Endodermal cell (in vitro differentiated cells): Measurements from ENCODE around the gene FARP2. TPM values are rescaled to one million over a fixed set of nuclear protein-coding genes. Genes with fewer than 3 reads are reported as not detected.
"Not testable (repeated sequence)": the region's sequence is repeated elsewhere in the genome, so short reads cannot be mapped to it uniquely, and the experiment has no call there.

ENCODE experiments used
- DNase-seq: peaks from one replicate; pipeline ENCODE4 v3.0.0-alpha.2; 2017
- H3K27ac ChIP-seq: 2 replicates; pipeline ENCODE4 v1.5.1; 2013; ENCODE audit warnings: mild to moderate bottlenecking, low read depth, low read length, moderate library complexity
- H3K27me3 ChIP-seq: 2 replicates; pipeline ENCODE4 v1.6.1; 2013; ENCODE audit warnings: mild to moderate bottlenecking, low read length, moderate library complexity; ENCODE audit not compliant: insufficient read depth, control insufficient read depth, poor library complexity, severe bottlenecking
- H3K36me3 ChIP-seq: 2 replicates; pipeline ENCODE4 v1.7.0; 2013; ENCODE audit warnings: mild to moderate bottlenecking, low read length, moderate library complexity; ENCODE audit not compliant: control insufficient read depth, insufficient read depth
- H3K4me1 ChIP-seq: one replicate; pipeline ENCODE4 v1.7.0; 2013; ENCODE audit warnings: low read length; ENCODE audit not compliant: control insufficient read depth, insufficient read depth
- H3K4me3 ChIP-seq: 2 replicates; pipeline ENCODE4 v1.5.1; 2013; ENCODE audit warnings: mild to moderate bottlenecking, low read length, moderate library complexity
- H3K9ac ChIP-seq: 2 replicates; pipeline ENCODE4 v1.6.1; 2013; ENCODE audit warnings: mild to moderate bottlenecking, low read length, moderate library complexity; ENCODE audit not compliant: poor library complexity, severe bottlenecking; ENCODE audit errors: extremely low read depth
- H3K9me3 ChIP-seq: 2 replicates; pipeline ENCODE4 v1.6.1; 2013; ENCODE audit warnings: mild to moderate bottlenecking, low read length, moderate library complexity; ENCODE audit not compliant: control insufficient read depth
- H3K27ac Mint-ChIP-seq: 2 replicates; pipeline ENCODE4 v1.8.0; 2020; ENCODE audit warnings: mixed read lengths
- H3K27me3 Mint-ChIP-seq: 2 replicates; pipeline ENCODE4 v1.8.0; 2021; ENCODE audit warnings: mild to moderate bottlenecking, mixed read lengths; ENCODE audit not compliant: insufficient read depth
- H3K36me3 Mint-ChIP-seq: 2 replicates; pipeline ENCODE4 v1.8.0; 2020; ENCODE audit warnings: low read depth, mixed read lengths
- H3K4me1 Mint-ChIP-seq: 2 replicates; pipeline ENCODE4 v1.8.0; 2020; ENCODE audit warnings: mixed read lengths
- H3K4me3 Mint-ChIP-seq: 2 replicates; pipeline ENCODE4 v1.8.0; 2020; ENCODE audit warnings: mild to moderate bottlenecking, moderate library complexity, mixed read lengths
- H3K9me3 Mint-ChIP-seq: 2 replicates; pipeline ENCODE4 v1.8.0; 2020; ENCODE audit warnings: mild to moderate bottlenecking, mixed read lengths
- WGBS, 2 experiments: methylation state at CpG; one replicate each; pipeline versions ENCODE4 v1.1.5 to v1.1.7; 2013; ENCODE audit warnings: missing lambda C conversion rate in 2 of 2, mixed read lengths in 1 of 2; ENCODE audit not compliant: insufficient coverage in 1 of 2, insufficient read length in 1 of 2; 5-methylcytosine and 5-hydroxymethylcytosine counted together
- total RNA-seq, 2 donors: library from RNA; stranded (reverse); fragmentation: NEBNext Ultra II Directional in 1 of 2; extraction: Animal tissue kit (Norgen Biotek cat#: 25700) in 1 of 2; gene quantifications; 2 replicates in 1 of 2; 3 replicates in 1 of 2; pipeline ENCODE4 v1.2.1, GENCODE V29; 2021
- TF ChIP-seq, protein P1 (sequence below): fragments of 200-600 bp; sonication (generic); conservative IDR thresholded peaks from 2 replicates; pipeline ENCODE4 v1.5.0; 2021; ENCODE audit warnings: antibody characterized with exemption, mild to moderate bottlenecking

FARP2 gene
- total RNA-seq, 2 donors from 2014 or later: 36.4 to 51.4 TPM

DNA sequence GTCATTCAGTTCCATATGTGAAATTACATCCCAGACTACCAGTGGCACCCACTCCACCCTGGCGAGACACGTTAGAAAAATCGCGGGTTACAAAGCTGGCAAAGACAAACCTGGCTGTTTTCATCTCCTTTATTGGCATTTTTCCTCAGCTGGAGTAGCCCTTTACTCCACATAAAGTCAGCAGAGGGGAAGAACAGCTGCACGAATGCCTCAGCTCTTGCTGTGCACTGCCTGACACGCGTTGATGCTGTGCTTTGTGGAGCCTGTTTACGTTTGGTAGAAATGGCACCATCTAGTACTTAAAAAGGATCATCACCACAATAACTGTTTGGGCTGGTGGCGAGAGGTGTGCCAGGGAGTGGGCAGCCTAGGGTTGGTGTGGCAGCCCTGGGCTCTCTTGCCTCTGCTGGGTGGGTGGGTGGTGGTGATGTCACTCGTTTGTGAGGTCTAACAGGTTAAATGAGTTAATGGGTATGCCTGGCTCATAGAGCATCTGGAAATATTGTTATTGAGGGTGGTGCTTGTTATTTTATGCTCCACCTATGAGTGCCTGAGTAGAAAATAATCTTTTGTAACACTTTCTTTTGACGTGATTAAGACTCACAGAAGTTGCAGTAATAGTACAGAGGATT is 16.4 kb downstream of the FARP2 start:
- no peaks in the 10 kb centered on the region for H3K9me3 Mint-ChIP-seq
- Histone ChIP-seq H3K9ac (no peak overlapping the region), H3K4me1 (no peaks in the 10 kb centered on the region), H3K9me3 (no peaks in the 10 kb centered on the region), H3K27me3 (no peaks in the 10 kb centered on the region), H3K4me3 (no peak overlapping the region), H3K36me3 (peaks cover 27% of the 10 kb centered on the region), H3K27ac (no peak overlapping the region)
- no peaks in the 10 kb centered on the region for H3K4me1 Mint-ChIP-seq
- H3K27me3 Mint-ChIP-seq: no peaks in the 10 kb centered on the region
- DNase-seq: no peak
- TF ChIP-seq, protein P1, sequence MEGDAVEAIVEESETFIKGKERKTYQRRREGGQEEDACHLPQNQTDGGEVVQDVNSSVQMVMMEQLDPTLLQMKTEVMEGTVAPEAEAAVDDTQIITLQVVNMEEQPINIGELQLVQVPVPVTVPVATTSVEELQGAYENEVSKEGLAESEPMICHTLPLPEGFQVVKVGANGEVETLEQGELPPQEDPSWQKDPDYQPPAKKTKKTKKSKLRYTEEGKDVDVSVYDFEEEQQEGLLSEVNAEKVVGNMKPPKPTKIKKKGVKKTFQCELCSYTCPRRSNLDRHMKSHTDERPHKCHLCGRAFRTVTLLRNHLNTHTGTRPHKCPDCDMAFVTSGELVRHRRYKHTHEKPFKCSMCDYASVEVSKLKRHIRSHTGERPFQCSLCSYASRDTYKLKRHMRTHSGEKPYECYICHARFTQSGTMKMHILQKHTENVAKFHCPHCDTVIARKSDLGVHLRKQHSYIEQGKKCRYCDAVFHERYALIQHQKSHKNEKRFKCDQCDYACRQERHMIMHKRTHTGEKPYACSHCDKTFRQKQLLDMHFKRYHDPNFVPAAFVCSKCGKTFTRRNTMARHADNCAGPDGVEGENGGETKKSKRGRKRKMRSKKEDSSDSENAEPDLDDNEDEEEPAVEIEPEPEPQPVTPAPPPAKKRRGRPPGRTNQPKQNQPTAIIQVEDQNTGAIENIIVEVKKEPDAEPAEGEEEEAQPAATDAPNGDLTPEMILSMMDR: no peak
- peak overlapping the region; percentile 49 for H3K27ac Mint-ChIP-seq
- WGBS, 2 experiments: 91 to 95% methylated on average over 6 to 11 of the region's 11 CpGs
- H3K4me3 Mint-ChIP-seq: no peak overlapping the region
- H3K36me3 Mint-ChIP-seq: peaks cover 23% of the 10 kb centered on the region

DNA sequence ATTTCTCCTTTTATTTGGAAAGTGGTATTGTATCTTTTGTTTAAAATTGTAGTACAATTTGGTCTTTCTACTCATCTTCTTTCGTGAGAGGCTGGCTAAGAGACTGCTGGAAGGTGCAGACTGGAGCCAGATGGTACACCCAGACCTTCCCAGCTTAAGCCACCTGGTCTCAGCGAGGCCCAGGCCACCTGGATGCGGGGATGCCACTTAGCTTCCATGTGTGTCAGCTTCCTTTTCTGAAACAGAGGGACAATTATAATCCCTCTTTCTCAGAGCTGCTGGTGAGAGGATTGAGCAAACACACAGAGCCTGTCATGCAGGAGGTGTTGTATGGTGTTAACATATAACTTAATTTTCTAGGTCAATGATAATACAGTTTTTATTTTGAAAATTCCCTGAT is 17.4 kb downstream of the FARP2 start:
- 94 to 100% methylated on average over 1 to 3 of the region's 3 CpGs for WGBS, 2 experiments
- Mint-ChIP-seq H3K4me1 (no peaks in the 10 kb centered on the region), H3K9me3 (no peaks in the 10 kb centered on the region), H3K27me3 (no peaks in the 10 kb centered on the region), H3K36me3 (peaks cover 23% of the 10 kb centered on the region), H3K4me3 (no peak overlapping the region), H3K27ac (no peak overlapping the region)
- H3K9ac ChIP-seq: no peak overlapping the region
- DNase-seq: no peak
- no peak overlapping the region for H3K4me3 ChIP-seq
- H3K27me3 ChIP-seq: no peaks in the 10 kb centered on the region
- no peaks in the 10 kb centered on the region for H3K4me1 ChIP-seq
- TF ChIP-seq, protein P1: no peak
- H3K27ac ChIP-seq: no peak overlapping the region
- H3K36me3 ChIP-seq: peaks cover 27% of the 10 kb centered on the region
- H3K9me3 ChIP-seq: no peaks in the 10 kb centered on the region

DNA sequence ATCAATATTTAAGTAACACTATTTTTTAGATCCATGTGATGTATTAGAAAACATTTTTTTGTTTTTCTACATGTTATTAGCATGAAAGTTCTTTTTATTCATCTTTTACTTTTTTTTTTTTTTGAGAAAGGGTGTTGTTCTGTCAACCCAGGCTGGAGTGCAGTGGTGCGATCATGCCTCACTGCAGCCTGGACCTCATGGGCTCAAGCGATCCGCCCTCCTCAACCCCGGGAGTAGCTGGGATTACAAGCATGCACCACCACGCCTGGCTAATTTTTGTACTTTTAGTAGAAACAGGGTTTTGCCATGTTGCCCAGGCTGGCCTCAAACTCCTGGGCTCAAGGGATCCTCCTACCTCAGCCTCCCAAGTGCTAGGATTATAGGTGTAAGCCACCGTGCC is 17.8 kb downstream of the FARP2 start:
- H3K27ac ChIP-seq, H3K4me3 Mint-ChIP-seq, H3K27ac Mint-ChIP-seq, H3K9me3 ChIP-seq, H3K4me3 ChIP-seq, H3K4me1 ChIP-seq, H3K9me3 Mint-ChIP-seq, H3K27me3 Mint-ChIP-seq, H3K4me1 Mint-ChIP-seq, DNase-seq, H3K27me3 ChIP-seq, H3K9ac ChIP-seq: not testable (repeated sequence)
- WGBS, 2 experiments: 97% methylated on average over 6 of the region's 6 CpGs; no CpG with 5 or more reads in 1 of the 2 experiments
- peaks cover 23% of the 10 kb centered on the region for H3K36me3 Mint-ChIP-seq
- peaks cover 27% of the 10 kb centered on the region for H3K36me3 ChIP-seq

DNA sequence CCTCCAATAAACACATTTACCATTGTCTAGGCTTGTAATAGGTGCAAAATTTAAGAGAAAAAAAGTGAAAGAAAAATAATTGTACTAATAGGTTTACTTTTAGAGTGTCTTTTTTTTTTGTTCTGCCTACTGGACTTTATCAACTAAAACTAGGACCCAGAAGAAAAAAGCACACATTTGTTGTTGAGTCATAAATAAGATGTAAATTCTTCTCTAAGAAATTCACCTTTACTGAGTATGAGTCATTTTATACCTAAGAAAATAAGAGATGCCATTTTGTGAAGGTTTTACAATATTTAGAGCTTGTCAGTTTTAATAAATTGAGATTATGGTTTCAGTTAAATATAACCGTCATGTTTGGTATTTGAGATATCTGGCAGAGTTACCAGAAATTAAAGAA is 19.2 kb downstream of the FARP2 start:
- WGBS, 2 experiments: 93 to 100% methylated on average over 1 of the region's 1 CpG

More for the DNA sequence above, 19.2 kb downstream of the FARP2 start:
- H3K9ac ChIP-seq: no peak overlapping the region
- no peaks in the 10 kb centered on the region for H3K4me1 ChIP-seq
- peaks cover 23% of the 10 kb centered on the region for H3K36me3 Mint-ChIP-seq
- H3K27ac ChIP-seq: no peak overlapping the region
- H3K4me1 Mint-ChIP-seq: no peaks in the 10 kb centered on the region
- no peak for DNase-seq
- H3K9me3 ChIP-seq: no peaks in the 10 kb centered on the region
- H3K27me3 Mint-ChIP-seq: no peaks in the 10 kb centered on the region
- TF ChIP-seq, protein P1: no peak
- no peak overlapping the region for H3K27ac Mint-ChIP-seq
- no peak overlapping the region for H3K4me3 ChIP-seq
- H3K9me3 Mint-ChIP-seq: no peaks in the 10 kb centered on the region
- H3K36me3 ChIP-seq: peaks cover 27% of the 10 kb centered on the region
- H3K4me3 Mint-ChIP-seq: no peak overlapping the region
- no peaks in the 10 kb centered on the region for H3K27me3 ChIP-seq
